ENCODE data around the gene KLF1. TPM values are rescaled to one million over a fixed set of nuclear protein-coding genes. Genes with fewer than 3 reads are reported as not detected.

The KLF1 gene
- total and polyA plus RNA-seq, 2 of the 13 experiments (the other 11 are each of a cell fraction or from before 2014, with no cell fraction given), result not detected

DNA sequence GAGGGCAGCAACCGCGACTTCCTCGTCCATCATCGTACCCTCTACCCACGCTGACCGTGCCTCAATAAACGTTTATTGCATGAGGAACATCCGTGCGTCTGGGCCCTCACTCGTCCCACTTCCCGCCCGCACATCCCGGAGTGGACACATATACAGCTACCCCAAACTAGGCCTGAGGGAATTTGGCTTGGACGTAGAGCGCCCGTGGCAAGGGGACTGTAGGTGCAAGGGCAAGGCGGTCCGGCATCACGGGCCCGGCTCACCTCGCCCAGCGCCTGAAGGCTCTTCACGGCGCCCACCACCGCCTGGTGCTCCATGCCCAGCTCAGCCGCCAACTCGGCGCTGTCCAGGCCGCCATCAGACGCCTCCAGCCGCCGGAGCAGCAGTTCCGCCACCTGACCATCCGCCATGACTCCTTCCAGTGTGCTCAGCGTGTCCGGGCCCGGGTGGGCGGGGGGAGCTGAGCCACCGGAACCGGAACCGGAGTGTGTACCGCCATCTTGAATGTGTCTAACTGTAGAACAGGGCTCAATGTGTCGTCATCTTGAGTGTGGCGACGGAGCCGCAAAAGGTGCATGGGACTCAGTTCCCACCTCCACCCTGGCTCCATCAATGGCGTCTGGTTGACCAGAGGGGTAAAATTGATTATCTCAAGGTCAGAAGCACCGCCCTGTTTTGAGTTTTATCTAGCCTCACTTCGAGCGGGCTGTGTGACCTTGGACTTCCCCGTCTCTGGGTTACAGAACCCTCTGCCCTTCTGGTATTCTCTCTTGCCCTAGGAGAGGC is 46.5 kb upstream of the KLF1 start, which contains the start of gene FARSA (continued):
- TF ChIP-seq ZNF460 (CRISPR knock-in tag; IDR thresholded peaks at IDR 0.05; ENCODE audit: borderline replicate concordance), result no peak
- no peak; the same call in 1 of the 2 replicates for TF ChIP-seq BHLHE40 (IDR thresholded peaks at IDR 0.05; ENCODE audit: low read length)
- TF ChIP-seq ZNF256 (CRISPR knock-in tag; conservative IDR thresholded peaks at IDR 0.05), result no peak
- TF ChIP-seq ZMYM2 (CRISPR knock-in tag; IDR thresholded peaks at IDR 0.05), result no peak
- TF ChIP-seq, protein P1, sequence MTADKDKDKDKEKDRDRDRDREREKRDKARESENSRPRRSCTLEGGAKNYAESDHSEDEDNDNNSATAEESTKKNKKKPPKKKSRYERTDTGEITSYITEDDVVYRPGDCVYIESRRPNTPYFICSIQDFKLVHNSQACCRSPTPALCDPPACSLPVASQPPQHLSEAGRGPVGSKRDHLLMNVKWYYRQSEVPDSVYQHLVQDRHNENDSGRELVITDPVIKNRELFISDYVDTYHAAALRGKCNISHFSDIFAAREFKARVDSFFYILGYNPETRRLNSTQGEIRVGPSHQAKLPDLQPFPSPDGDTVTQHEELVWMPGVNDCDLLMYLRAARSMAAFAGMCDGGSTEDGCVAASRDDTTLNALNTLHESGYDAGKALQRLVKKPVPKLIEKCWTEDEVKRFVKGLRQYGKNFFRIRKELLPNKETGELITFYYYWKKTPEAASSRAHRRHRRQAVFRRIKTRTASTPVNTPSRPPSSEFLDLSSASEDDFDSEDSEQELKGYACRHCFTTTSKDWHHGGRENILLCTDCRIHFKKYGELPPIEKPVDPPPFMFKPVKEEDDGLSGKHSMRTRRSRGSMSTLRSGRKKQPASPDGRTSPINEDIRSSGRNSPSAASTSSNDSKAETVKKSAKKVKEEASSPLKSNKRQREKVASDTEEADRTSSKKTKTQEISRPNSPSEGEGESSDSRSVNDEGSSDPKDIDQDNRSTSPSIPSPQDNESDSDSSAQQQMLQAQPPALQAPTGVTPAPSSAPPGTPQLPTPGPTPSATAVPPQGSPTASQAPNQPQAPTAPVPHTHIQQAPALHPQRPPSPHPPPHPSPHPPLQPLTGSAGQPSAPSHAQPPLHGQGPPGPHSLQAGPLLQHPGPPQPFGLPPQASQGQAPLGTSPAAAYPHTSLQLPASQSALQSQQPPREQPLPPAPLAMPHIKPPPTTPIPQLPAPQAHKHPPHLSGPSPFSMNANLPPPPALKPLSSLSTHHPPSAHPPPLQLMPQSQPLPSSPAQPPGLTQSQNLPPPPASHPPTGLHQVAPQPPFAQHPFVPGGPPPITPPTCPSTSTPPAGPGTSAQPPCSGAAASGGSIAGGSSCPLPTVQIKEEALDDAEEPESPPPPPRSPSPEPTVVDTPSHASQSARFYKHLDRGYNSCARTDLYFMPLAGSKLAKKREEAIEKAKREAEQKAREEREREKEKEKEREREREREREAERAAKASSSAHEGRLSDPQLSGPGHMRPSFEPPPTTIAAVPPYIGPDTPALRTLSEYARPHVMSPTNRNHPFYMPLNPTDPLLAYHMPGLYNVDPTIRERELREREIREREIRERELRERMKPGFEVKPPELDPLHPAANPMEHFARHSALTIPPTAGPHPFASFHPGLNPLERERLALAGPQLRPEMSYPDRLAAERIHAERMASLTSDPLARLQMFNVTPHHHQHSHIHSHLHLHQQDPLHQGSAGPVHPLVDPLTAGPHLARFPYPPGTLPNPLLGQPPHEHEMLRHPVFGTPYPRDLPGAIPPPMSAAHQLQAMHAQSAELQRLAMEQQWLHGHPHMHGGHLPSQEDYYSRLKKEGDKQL (CRISPR knock-in tag; IDR thresholded peaks at IDR 0.05; ENCODE audit: low read depth), result no peak
- no peak for TF ChIP-seq NONO (IDR thresholded peaks at IDR 0.05)
- peak; percentile 80 for TF ChIP-seq NONO (CRISPR knock-in tag; conservative IDR thresholded peaks at IDR 0.05)
- peak; percentile 55; the same call in 1 of the 2 replicates for TF ChIP-seq HDAC2 (CRISPR knock-in tag; IDR thresholded peaks at IDR 0.05)
- TF ChIP-seq ZNF282 (IDR thresholded peaks at IDR 0.05; ENCODE audit: partially characterized antibody), result no peak
- TF ChIP-seq SMC3 (IDR thresholded peaks at IDR 0.05; ENCODE audit: low read length), result no peak
- TF ChIP-seq ELF1 (CRISPR knock-in tag; IDR thresholded peaks at IDR 0.05), result peak; percentile 82
- peak; percentile 62; the same call in 1 of the 2 replicates for TF ChIP-seq ARNTL (CRISPR knock-in tag; IDR thresholded peaks at IDR 0.05)
- no peak for TF ChIP-seq ZNF577 (CRISPR knock-in tag; IDR thresholded peaks at IDR 0.05; ENCODE audit: borderline replicate concordance, low read depth)
- TF ChIP-seq BRCA1 (CRISPR knock-in tag; IDR thresholded peaks at IDR 0.05), result no peak
- TF ChIP-seq, protein P2, sequence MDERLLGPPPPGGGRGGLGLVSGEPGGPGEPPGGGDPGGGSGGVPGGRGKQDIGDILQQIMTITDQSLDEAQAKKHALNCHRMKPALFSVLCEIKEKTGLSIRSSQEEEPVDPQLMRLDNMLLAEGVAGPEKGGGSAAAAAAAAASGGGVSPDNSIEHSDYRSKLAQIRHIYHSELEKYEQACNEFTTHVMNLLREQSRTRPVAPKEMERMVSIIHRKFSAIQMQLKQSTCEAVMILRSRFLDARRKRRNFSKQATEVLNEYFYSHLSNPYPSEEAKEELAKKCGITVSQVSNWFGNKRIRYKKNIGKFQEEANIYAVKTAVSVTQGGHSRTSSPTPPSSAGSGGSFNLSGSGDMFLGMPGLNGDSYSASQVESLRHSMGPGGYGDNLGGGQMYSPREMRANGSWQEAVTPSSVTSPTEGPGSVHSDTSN (CRISPR knock-in tag; IDR thresholded peaks at IDR 0.05), result no peak
- TF ChIP-seq, protein P3, sequence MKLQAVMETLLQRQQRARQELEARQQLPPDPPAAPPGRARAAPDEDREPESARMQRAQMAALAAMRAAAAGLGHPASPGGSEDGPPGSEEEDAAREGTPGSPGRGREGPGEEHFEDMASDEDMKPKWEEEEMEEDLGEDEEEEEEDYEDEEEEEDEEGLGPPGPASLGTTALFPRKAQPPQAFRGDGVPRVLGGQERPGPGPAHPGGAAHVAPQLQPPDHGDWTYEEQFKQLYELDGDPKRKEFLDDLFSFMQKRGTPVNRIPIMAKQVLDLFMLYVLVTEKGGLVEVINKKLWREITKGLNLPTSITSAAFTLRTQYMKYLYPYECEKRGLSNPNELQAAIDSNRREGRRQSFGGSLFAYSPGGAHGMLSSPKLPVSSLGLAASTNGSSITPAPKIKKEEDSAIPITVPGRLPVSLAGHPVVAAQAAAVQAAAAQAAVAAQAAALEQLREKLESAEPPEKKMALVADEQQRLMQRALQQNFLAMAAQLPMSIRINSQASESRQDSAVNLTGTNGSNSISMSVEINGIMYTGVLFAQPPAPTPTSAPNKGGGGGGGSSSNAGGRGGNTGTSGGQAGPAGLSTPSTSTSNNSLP (IDR thresholded peaks at IDR 0.05; ENCODE audit: low read depth, low read length), result no peak
- no peak for TF ChIP-seq GLI4 (CRISPR knock-in tag; IDR thresholded peaks at IDR 0.05; ENCODE audit: borderline replicate concordance)
- no peak for TF ChIP-seq CC2D1A (CRISPR knock-in tag; IDR thresholded peaks at IDR 0.05)
- TF ChIP-seq, protein P4, sequence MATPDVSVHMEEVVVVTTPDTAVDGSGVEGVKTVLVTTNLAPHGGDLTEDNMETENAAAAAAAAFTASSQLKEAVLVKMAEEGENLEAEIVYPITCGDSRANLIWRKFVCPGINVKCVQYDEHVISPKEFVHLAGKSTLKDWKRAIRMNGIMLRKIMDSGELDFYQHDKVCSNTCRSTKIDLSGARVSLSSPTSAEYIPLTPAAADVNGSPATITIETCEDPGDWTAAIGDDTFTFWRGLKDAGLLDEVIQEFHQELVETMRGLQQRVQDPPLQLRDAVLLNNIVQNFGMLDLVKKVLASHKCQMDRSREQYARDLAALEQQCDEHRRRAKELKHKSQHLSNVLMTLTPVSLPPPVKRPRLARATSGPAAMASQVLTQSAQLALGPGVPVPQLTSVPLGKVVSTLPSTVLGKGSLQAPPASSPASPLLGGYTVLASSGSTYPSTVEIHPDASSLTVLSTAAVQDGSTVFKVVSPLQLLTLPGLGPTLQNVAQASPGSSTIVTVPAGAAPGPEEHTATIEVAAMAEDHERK (CRISPR knock-in tag; IDR thresholded peaks at IDR 0.05; ENCODE audit: low read depth), result no peak
- no peak for TF ChIP-seq KLF15 (CRISPR knock-in tag; IDR thresholded peaks at IDR 0.05; ENCODE audit: borderline replicate concordance)
